Osteoblast (primary cell): ENCODE data around the gene POP4. TPM values are rescaled to one million over a fixed set of nuclear protein-coding genes. Genes with fewer than 3 reads are reported as not detected.

ENCODE experiments used
- DNase-seq: peaks from one replicate; pipeline ENCODE4 v3.0.0; 2011; ENCODE audit warnings: low spot score, mixed read lengths; ENCODE audit not compliant: insufficient read length; ENCODE audit errors: missing footprints
- H2AFZ ChIP-seq: 2 replicates; pipeline ENCODE4 v1.6.0; 2011; ENCODE audit warnings: mild to moderate bottlenecking, low read length
- H3K27ac ChIP-seq: 2 replicates; pipeline ENCODE4 v1.5.1; 2011; ENCODE audit warnings: mild to moderate bottlenecking, low read depth, low read length, moderate library complexity
- H3K27me3 ChIP-seq: 2 replicates; pipeline ENCODE4 v1.6.0; 2012; ENCODE audit warnings: mild to moderate bottlenecking, control low read depth, inconsistent platforms, low read length, moderate library complexity; ENCODE audit not compliant: insufficient read depth
- H3K36me3 ChIP-seq: 2 replicates; pipeline ENCODE4 v1.5.1; 2011; ENCODE audit warnings: mild to moderate bottlenecking, low read length, control low read depth, moderate library complexity; ENCODE audit not compliant: insufficient read depth
- H3K4me1 ChIP-seq: 2 replicates; pipeline ENCODE4 v1.5.1; 2011; ENCODE audit warnings: mild to moderate bottlenecking, low read length, control low read depth, moderate library complexity; ENCODE audit not compliant: insufficient read depth
- H3K4me2 ChIP-seq: 2 replicates; pipeline ENCODE4 v1.6.0; 2011; ENCODE audit warnings: mild to moderate bottlenecking, low read length; ENCODE audit not compliant: insufficient read depth
- H3K4me3 ChIP-seq: fragments of 200-600 bp; sonication (generic); 3 replicates; pipeline ENCODE4 v1.5.1; 2012; ENCODE audit warnings: mild to moderate bottlenecking, low read length, inconsistent platforms; ENCODE audit not compliant: insufficient read depth
- H3K79me2 ChIP-seq: 2 replicates; pipeline ENCODE4 v1.6.0; 2012; ENCODE audit warnings: mild to moderate bottlenecking, low read length, control low read depth, inconsistent platforms; ENCODE audit not compliant: insufficient read depth
- H3K9me3 ChIP-seq: 2 replicates; pipeline ENCODE4 v1.5.1; 2011; ENCODE audit warnings: low read depth, low read length, control low read depth
- H4K20me1 ChIP-seq: 2 replicates; pipeline ENCODE4 v1.6.0; 2012; ENCODE audit warnings: mild to moderate bottlenecking, low read length, control low read depth; ENCODE audit not compliant: insufficient read depth
- CTCF ChIP-seq: IDR thresholded peaks from 2 replicates; pipeline ENCODE4 v1.5.1; 2011; ENCODE audit warnings: mild to moderate bottlenecking, low read depth, low read length, moderate library complexity; ENCODE audit errors: extremely low read depth
- total RNA-seq: library from RNA; depleted of rRNA; stranded (reverse); fragments of >200 nt; gene quantifications from 2 replicates; pipeline ENCODE4 v1.2.3, GENCODE V29; 2012

POP4 gene
- total RNA-seq, 1 donor: 59.4 TPM

- H4K20me1 ChIP-seq: no peaks in the 10 kb centered on the region
- no peak overlapping the region for H3K27ac ChIP-seq
- H3K36me3 ChIP-seq: no peaks in the 10 kb centered on the region
- no peaks in the 10 kb centered on the region for H3K4me1 ChIP-seq
- H3K4me2 ChIP-seq: no peak overlapping the region
- H2AFZ ChIP-seq: no peak overlapping the region
- no peak for TF ChIP-seq CTCF
- no peaks in the 10 kb centered on the region for H3K9me3 ChIP-seq
- DNase-seq: no peak
- H3K79me2 ChIP-seq: no peaks in the 10 kb centered on the region
- peaks cover 27% of the 10 kb centered on the region for H3K27me3 ChIP-seq
- no peak overlapping the region for H3K4me3 ChIP-seq
Measured at GRCh38 chr19:29574510-29574909, 31.6 kb upstream of the POP4 start.

GRCh38 chr19:29576046-29576606 lies 30.0 kb upstream of the POP4 start:
- peaks cover 27% of the 10 kb centered on the region for H3K27me3 ChIP-seq
- no peak overlapping the region for H3K4me3 ChIP-seq
- no peaks in the 10 kb centered on the region for H3K36me3 ChIP-seq
- H3K27ac ChIP-seq: no peak overlapping the region
- TF ChIP-seq CTCF: no peak
- no peaks in the 10 kb centered on the region for H3K79me2 ChIP-seq
- no peak overlapping the region for H2AFZ ChIP-seq
- no peak overlapping the region for H3K4me2 ChIP-seq
- H3K4me1 ChIP-seq: no peaks in the 10 kb centered on the region
- H4K20me1 ChIP-seq: no peaks in the 10 kb centered on the region
- no peaks in the 10 kb centered on the region for H3K9me3 ChIP-seq
- DNase-seq: no peak

DNA sequence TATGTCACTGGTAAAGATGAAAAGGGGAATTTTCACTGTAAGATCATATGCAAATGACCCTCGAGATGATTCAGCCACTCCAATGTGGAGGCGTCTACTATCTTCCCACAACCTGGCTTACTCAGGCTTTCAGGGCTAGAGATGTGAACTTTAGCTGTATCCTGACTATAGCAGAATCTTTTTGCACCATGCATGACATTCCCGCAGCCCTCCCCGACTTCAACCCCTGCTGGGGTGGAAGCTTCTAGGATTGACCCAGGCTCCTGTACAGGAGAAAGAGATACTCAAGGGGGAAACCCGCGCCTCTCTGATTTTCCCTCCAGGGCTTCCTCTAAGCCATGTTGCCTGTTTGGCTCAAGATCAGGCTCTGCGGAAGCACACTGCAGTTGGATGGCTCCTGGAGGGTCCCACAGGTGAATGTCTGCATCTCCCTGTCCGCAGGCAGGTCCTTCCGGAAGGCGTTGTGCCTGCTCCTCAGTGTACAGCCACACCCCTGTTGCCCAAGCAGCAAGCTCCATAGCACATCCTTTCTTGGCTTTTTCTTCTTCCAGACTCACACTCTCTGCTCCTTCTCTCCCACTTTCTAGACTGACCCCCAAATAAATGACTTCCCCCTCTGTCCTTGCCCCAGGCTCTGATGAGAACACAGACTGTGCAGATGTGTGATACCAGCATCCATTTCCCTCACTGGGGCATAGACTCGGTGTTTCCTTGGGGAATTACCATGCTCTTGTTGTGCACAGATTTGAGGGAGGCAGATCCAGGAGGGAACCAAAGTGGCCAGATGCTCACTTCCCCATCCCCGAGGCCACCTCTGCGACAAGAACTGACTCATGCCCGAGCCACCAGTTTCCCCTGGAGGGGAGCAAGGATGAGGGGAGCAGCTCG lies 29.1 kb upstream of the POP4 start:
- H3K4me3 ChIP-seq: no peak overlapping the region
- H3K4me2 ChIP-seq: no peak overlapping the region
- no peak for DNase-seq
- H3K27me3 ChIP-seq: peaks cover 30% of the 10 kb centered on the region
- H4K20me1 ChIP-seq: no peaks in the 10 kb centered on the region
- no peaks in the 10 kb centered on the region for H3K79me2 ChIP-seq
- no peak overlapping the region for H3K27ac ChIP-seq
- no peaks in the 10 kb centered on the region for H3K36me3 ChIP-seq
- no peak overlapping the region for H2AFZ ChIP-seq
- TF ChIP-seq CTCF: no peak
- H3K4me1 ChIP-seq: no peaks in the 10 kb centered on the region
- no peaks in the 10 kb centered on the region for H3K9me3 ChIP-seq

GRCh38 chr19:29577649-29577963 lies 28.5 kb upstream of the POP4 start:
- Histone ChIP-seq H3K36me3 (no peaks in the 10 kb centered on the region), H2AFZ (no peak overlapping the region), H3K27ac (no peak overlapping the region), H3K4me2 (no peak overlapping the region), H3K79me2 (no peaks in the 10 kb centered on the region), H3K9me3 (no peaks in the 10 kb centered on the region), H4K20me1 (no peaks in the 10 kb centered on the region), H3K27me3 (peaks cover 30% of the 10 kb centered on the region), H3K4me1 (no peaks in the 10 kb centered on the region), H3K4me3 (no peak overlapping the region)
- DNase-seq: no peak
- no peak for TF ChIP-seq CTCF
